ENCODE measurements around the gene TMED9. TPM values are rescaled to one million over a fixed set of nuclear protein-coding genes. Genes with fewer than 3 reads are reported as not detected.

TMED9 gene
- total and polyA plus RNA-seq, 9 of the 15 experiments (the other 6 are each of a cell fraction or from before 2014, with no cell fraction given), result 43.7 to 301 (median 90.0) TPM

- H2AFZ ChIP-seq (ENCODE audit: low read depth, low read length), result no peak overlapping the region
- whole genome bisulfite sequencing (ENCODE audit: insufficient coverage, low coverage, missing lambda C conversion rate), result 71% methylated on average over 10 of the region's 13 CpGs
- no peak overlapping the region for H3K27ac ChIP-seq (ENCODE audit: extremely low read depth, low read depth, low read length)
- DNase-seq (ENCODE audit: extremely low read depth in 1 of 4, low spot score in 3 of 4), result no peak
- no peaks in the 10 kb centered on the region for H3K9me1 ChIP-seq (ENCODE audit: control insufficient read depth, insufficient read depth, low read length)
- H3K9ac ChIP-seq (ENCODE audit: insufficient read depth in 1 of 2, low read depth in 2 of 2, low read length in 2 of 2), result peak overlapping the region in 1 of 2 experiments; percentile 52; a peak in 2 of 4 replicates
- ATAC-seq, result no peak
- peaks cover 15% of the 10 kb centered on the region; the same call in 1 of the 2 replicates for H4K20me1 ChIP-seq (replicated peaks; ENCODE audit: control insufficient read depth, insufficient read depth, low read length)
- no peaks in the 10 kb centered on the region for H3K27me3 ChIP-seq (ENCODE audit: control insufficient read depth in 2 of 2, insufficient read depth in 2 of 2, low read length in 2 of 2)
- TF ChIP-seq SLC30A9 (CRISPR knock-in tag; IDR thresholded peaks at IDR 0.05) (no peak), ZNF384 (IDR thresholded peaks at IDR 0.05; ENCODE audit: low read depth, low read length) (no peak), ZNF124 (CRISPR knock-in tag; IDR thresholded peaks at IDR 0.05) (no peak), ZNF717 (CRISPR knock-in tag; IDR thresholded peaks at IDR 0.05) (no peak), TEAD4 (IDR thresholded peaks at IDR 0.05; ENCODE audit: low read length) (no peak), TEAD4 (CRISPR knock-in tag; IDR thresholded peaks at IDR 0.05; ENCODE audit: borderline replicate concordance) (no peak), RNF2 (IDR thresholded peaks at IDR 0.05) (no peak), ARID2 (IDR thresholded peaks at IDR 0.05) (no peak), HMG20B (CRISPR knock-in tag; IDR thresholded peaks at IDR 0.05) (no peak), JUNB (CRISPR knock-in tag; conservative IDR thresholded peaks at IDR 0.05) (no peak), FOXJ2 (tag; IDR thresholded peaks at IDR 0.05) (no peak), SMARCC2 (IDR thresholded peaks at IDR 0.05; ENCODE audit: low read depth) (no peak), C11orf30 (IDR thresholded peaks at IDR 0.05; ENCODE audit: low read depth) (no peak), NFXL1 (CRISPR knock-in tag; IDR thresholded peaks at IDR 0.05) (no peak), SFPQ (IDR thresholded peaks at IDR 0.05; ENCODE audit: low read depth, low read length) (no peak)
- TF ChIP-seq, protein P1, sequence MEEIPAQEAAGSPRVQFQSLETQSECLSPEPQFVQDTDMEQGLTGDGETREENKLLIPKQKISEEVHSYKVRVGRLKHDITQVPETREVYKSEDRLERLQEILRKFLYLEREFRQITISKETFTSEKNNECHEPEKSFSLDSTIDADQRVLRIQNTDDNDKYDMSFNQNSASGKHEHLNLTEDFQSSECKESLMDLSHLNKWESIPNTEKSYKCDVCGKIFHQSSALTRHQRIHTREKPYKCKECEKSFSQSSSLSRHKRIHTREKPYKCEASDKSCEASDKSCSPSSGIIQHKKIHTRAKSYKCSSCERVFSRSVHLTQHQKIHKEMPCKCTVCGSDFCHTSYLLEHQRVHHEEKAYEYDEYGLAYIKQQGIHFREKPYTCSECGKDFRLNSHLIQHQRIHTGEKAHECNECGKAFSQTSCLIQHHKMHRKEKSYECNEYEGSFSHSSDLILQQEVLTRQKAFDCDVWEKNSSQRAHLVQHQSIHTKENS (CRISPR knock-in tag; IDR thresholded peaks at IDR 0.05), result no peak
- peaks cover 9% of the 10 kb centered on the region; the same call in 1 of the 3 replicates for H3K36me3 ChIP-seq (ENCODE audit: control insufficient read depth, insufficient read depth, low read length)
- intact Hi-C loops (cut with micrococcal nuclease) (no loop called here), in situ Hi-C loops (cut with MboI) (loop anchor here (25.0 kb wide), 1 partner anchor 452 kb away; no protein-coding TSS in a partner anchor)
- H3K79me2 ChIP-seq (ENCODE audit: control insufficient read depth, insufficient read depth, low read length), result no peaks in the 10 kb centered on the region
- ChIA-PET POLR2A (interaction anchor here (0.6 to 2.2 kb wide), 4 partner anchors 10 to 624 kb away, joined by 3 to 11 read pairs (median 8); partner anchors contain the start of gene B4GALT7), CTCF (ENCODE audit: low intra/inter-chr PET ratio) (no interaction called here)
- H3K4me2 ChIP-seq (ENCODE audit: insufficient read depth, low read length), result no peak overlapping the region
- no peak overlapping the region for H3K4me3 ChIP-seq
- H3K9me3 ChIP-seq (replicated peaks; ENCODE audit: control insufficient read depth, insufficient read depth, low read depth, low read length), result no peaks in the 10 kb centered on the region
- H3K4me1 ChIP-seq (replicated peaks in 1 of 2; ENCODE audit: control insufficient read depth in 2 of 2, insufficient read depth in 2 of 2, low read length in 2 of 2), result peaks cover 0 to 31% of the 10 kb centered on the region in 2 experiments; a peak in 2 of 5 replicates
- no TSS peak for BruUV-seq (replicated peaks)
- no peak for FAIRE-seq
These were observed 18.2 kb downstream of the TMED9 start for GRCh38 chr5:177610131-177610769.

Measured in K562 (cell line).